ENCODE results near the gene RAVER2.

Gene RAVER2

DNA sequence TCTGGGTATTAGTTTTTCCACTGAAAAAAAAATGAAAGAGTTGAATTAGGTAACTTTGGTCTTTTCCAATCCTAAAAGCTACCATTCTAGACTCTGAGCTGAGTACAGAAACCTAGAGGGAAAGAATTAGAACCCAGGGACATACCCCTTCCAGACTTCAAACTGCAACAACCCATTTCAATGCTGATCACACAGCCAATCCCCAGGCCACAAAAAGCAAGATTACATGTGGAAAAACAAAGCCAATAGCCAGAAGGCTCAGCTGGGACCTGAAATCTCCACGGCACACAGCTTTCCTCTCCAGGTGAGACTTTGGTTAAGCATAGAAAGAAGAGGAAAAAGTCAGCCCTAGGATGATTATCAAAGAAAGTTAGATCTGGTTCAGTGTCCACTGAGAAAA lies 132.7 kb downstream of the RAVER2 start:
- no peak overlapping the region for H3K4me3 ChIP-seq (ENCODE audit: low read depth, low read length)
- no peak overlapping the region for H3K27ac ChIP-seq
- no peak for TF ChIP-seq CTCF (IDR thresholded peaks at IDR 0.05; ENCODE audit: low read depth, low read length)
- no peaks in the 10 kb centered on the region for H3K9me3 ChIP-seq (ENCODE audit: severe bottlenecking)
- no peaks in the 10 kb centered on the region for H3K27me3 ChIP-seq (ENCODE audit: insufficient read depth, low read depth, severe bottlenecking)
- DNase-seq: no peak
- peaks cover 3% of the 10 kb centered on the region for H3K36me3 ChIP-seq

- TF ChIP-seq CTCF (IDR thresholded peaks at IDR 0.05; ENCODE audit: low read depth, low read length): no peak
- Histone ChIP-seq H3K36me3 (peaks cover 3% of the 10 kb centered on the region), H3K27me3 (ENCODE audit: insufficient read depth, low read depth, severe bottlenecking) (no peaks in the 10 kb centered on the region), H3K9me3 (ENCODE audit: severe bottlenecking) (no peaks in the 10 kb centered on the region), H3K27ac (no peak overlapping the region), H3K4me3 (ENCODE audit: low read depth, low read length) (no peak overlapping the region)
- DNase-seq: no peak
These were observed 133.2 kb downstream of the RAVER2 start for GRCh38 chr1:64878090-64878489.

- Histone ChIP-seq H3K36me3 (peaks cover 3% of the 10 kb centered on the region; the same call in 1 of the 2 replicates), H3K27ac (no peak overlapping the region)
- no peak for TF ChIP-seq CTCF (IDR thresholded peaks at IDR 0.05; ENCODE audit: low read depth, low read length)
These were observed 134.2 kb downstream of the RAVER2 start for GRCh38 chr1:64878931-64879611.

DNA sequence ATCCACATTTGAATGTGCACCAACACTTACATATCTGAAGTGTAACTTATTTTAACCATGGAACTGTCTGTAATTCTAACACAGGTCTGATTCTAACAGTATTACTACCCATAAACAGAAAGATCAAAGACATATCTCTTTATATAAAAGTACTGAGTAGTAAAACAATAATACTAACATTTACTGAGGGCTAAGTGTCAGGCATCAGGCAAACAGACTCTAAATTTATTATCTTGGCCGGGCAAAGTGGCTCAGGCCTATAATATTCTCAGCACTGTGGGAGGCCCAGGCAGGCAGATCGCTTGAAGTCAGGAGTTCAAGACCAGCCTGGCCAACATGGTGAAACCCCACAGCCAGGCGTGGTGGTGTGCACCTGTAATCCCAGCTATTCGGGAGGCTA lies 135.6 kb downstream of the RAVER2 start:
- DNase-seq: no peak
- H3K27ac ChIP-seq: no peak overlapping the region
- H3K36me3 ChIP-seq: peaks cover 3% of the 10 kb centered on the region; the same call in 1 of the 2 replicates

More at GRCh38 chr1:64878931-64879611, 134.2 kb downstream of the RAVER2 start:
- DNase-seq: no peak
- no peaks in the 10 kb centered on the region for H3K27me3 ChIP-seq (ENCODE audit: insufficient read depth, low read depth, severe bottlenecking)
- no peak overlapping the region for H3K4me3 ChIP-seq (ENCODE audit: low read depth, low read length)
- no peaks in the 10 kb centered on the region for H3K9me3 ChIP-seq (ENCODE audit: severe bottlenecking)

GRCh38 chr1:64881281-64881680 lies 136.4 kb downstream of the RAVER2 start:
- Histone ChIP-seq H3K27ac (no peak overlapping the region), H3K36me3 (no peaks in the 10 kb centered on the region), H3K27me3 (ENCODE audit: insufficient read depth, low read depth, severe bottlenecking) (no peaks in the 10 kb centered on the region), H3K4me3 (ENCODE audit: low read depth, low read length) (no peak overlapping the region), H3K9me3 (ENCODE audit: severe bottlenecking) (no peaks in the 10 kb centered on the region)
- no peak for TF ChIP-seq CTCF (IDR thresholded peaks at IDR 0.05; ENCODE audit: low read depth, low read length)
- DNase-seq: no peak

More for the DNA sequence above, 135.6 kb downstream of the RAVER2 start:
- Histone ChIP-seq H3K4me3 (ENCODE audit: low read depth, low read length) (no peak overlapping the region), H3K27me3 (ENCODE audit: insufficient read depth, low read depth, severe bottlenecking) (no peaks in the 10 kb centered on the region), H3K9me3 (ENCODE audit: severe bottlenecking) (no peaks in the 10 kb centered on the region)
- TF ChIP-seq CTCF (IDR thresholded peaks at IDR 0.05; ENCODE audit: low read depth, low read length): no peak

All from WERI-Rb-1 (cell line).